Stimulated activated CD8-positive, alpha-beta memory T cell treated with anti-CD3 and anti-CD28 coated beads, Interleukin-15, amount 100 ng/mL, for 48 hours (primary cell): Measurements from ENCODE around the gene CWC22.
"Not testable (repeated sequence)": the region's sequence is repeated elsewhere in the genome, so short reads cannot be mapped to it uniquely, and the experiment has no call there.

Experiments
- DNase-seq, 2 donors: peaks; one replicate each; pipeline ENCODE4 v3.0.0-alpha.2; 2020; ENCODE audit warnings: low read depth in 2 of 2

CWC22 gene

GRCh38 chr2:180006781-180007579, at the start of gene CWC22:
CWC22 (minus strand) TSS chr2:180007297; CDS start chr2:179993341, 13,956 bp downstream.
- peak; percentile 59 to 68 for DNase-seq

GRCh38 chr2:180056367-180057118, 49.4 kb upstream of the CWC22 start:
- no peak for DNase-seq

DNA sequence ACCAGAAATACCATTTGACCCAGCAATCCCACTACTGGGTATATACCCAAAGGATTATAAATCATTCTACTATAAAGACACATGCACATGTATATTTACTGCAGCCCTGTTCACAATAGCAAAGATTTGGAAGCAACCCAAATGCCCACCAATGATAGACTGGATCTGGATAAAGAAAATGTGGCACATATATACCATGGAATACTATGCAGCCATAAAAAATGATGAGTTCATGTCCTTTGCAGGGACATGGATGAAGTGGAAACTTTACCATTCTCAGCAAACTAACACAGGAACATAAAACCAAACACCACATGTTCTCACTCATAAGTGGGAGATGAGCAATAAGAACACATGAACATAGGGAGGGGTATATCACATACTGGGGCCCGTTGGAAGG, 47.5 kb upstream of the CWC22 start:
- DNase-seq = not testable (repeated sequence)

DNA sequence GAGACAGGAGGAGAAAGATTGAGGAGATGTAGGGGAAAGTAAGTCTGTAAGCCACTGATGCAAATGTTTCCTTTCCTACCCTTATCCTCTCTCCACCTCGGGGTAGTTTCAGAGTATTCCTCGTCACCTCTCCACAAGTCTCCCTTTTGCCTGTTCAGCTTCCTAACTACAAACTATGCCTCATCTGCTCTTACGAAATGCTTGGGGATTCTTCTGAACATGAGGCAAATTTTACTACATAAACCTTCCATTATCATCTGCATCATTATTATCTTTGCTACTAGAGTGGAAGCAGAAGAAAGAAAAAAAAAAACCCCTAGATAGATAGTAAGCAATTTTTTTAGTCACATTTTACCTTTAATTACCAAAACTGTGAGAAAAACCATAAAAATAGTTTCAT, 43.1 kb upstream of the CWC22 start:
- DNase-seq = no peak

GRCh38 chr2:180048251-180048650, 41.2 kb upstream of the CWC22 start:
- DNase-seq = no peak

- no peak for DNase-seq
These were observed 39.7 kb upstream of the CWC22 start for GRCh38 chr2:180046776-180047175.

DNA sequence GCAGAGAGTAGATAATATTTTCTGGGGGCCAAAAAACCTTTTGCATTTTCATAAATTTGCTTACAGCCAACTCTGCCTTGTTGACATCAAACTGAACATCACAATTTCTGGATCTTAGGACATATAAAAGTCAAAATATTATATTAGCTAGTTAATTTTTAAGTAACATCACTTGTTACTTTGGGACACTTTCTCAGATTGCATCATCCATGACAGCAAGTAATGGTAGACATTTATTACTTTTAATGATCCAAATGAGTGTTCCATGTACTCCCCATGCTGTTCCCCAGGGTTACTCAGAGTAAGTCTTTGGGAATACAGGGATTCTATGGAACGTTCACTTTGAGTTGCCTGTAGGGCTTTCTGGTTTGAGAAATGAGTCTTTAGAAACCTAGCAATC, 39.1 kb upstream of the CWC22 start:
- DNase-seq = no peak

GRCh38 chr2:180040146-180040925, 33.2 kb upstream of the CWC22 start:
- no peak for DNase-seq

- no peak for DNase-seq
These were observed 31.9 kb upstream of the CWC22 start for GRCh38 chr2:180038997-180039396.

GRCh38 chr2:180033993-180034894, 27.1 kb upstream of the CWC22 start:
- DNase-seq = no peak

- no peak for DNase-seq
These were observed 22.5 kb upstream of the CWC22 start for GRCh38 chr2:180029575-180029974.

DNA sequence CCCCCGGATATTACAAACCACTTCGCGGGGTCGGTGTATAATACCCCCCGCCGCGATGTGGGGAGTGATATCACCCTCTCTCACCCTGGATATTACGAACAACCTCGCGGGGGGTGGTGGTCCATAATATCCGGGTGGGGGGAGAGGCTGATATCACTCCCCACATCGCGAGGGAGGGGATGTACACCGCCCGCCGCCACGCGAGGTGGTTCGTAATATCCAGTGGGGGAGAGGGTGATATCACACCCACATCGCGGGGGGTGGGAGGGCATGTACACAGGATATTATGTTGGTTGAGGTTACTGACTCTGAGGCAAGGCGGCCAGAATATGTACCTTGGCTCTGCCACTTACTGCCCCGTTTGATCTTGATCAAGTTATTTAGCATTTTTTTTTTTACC, 14.8 kb upstream of the CWC22 start:
- DNase-seq = no peak

GRCh38 chr2:180017784-180018183, 10.7 kb upstream of the CWC22 start:
- DNase-seq = no peak

GRCh38 chr2:180016937-180017336, 9.8 kb upstream of the CWC22 start:
- DNase-seq = no peak

- DNase-seq = no peak
These were observed 9.0 kb upstream of the CWC22 start for GRCh38 chr2:180015951-180016709.

- DNase-seq = no peak
These were observed 5.4 kb upstream of the CWC22 start for GRCh38 chr2:180012523-180012922.

DNA sequence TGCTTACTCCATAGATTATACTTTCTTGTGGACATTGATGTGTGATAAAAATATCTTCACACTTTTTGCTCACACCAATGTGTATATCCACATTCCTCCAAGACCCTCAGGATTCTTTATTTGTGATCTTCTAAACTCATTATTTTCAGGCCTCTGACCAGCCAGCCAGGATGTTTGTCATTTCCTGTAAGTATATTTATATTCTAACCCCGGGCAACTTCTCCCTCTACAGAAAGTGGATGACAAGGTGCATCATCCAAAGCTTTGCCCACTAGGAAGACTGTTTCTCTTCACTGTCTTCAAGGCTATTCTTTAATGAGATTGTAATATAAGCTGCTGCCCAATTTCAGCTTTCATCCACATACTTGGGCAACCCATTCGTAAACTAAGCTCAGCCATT, 3.6 kb upstream of the CWC22 start:
- DNase-seq = no peak

- DNase-seq = no peak
These were observed 866 bp downstream of the CWC22 start for GRCh38 chr2:180006231-180006630.

- not testable (repeated sequence) for DNase-seq
These were observed 1.6 kb downstream of the CWC22 start for GRCh38 chr2:180005465-180005864.

DNA sequence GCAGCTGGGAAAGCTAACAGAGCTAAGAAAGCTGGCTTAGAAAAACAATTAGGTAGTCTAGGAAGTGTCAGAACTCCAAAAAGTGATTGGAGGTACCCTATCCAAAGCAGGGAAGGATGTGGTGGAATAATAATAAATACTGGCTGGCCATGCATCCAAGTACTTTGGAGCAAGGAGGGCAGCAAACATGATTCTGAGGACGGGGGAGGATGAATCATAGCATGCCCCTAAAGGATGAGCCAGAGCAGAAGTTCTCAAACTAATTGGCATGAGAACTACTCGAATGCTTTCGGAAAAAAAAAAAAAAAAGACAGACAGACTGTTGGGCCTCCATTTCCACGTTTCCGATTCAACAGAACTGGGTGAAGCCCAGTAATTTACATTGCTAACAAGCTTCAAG, 2.4 kb downstream of the CWC22 start:
- DNase-seq = no peak

GRCh38 chr2:180003559-180003958, 3.5 kb downstream of the CWC22 start:
- DNase-seq = no peak
